A549 (cell line): ENCODE measurements around the gene KIAA2012.

Source experiments
- BCL3 ChIP-seq: fragments of >200 bp; sonication (Bioruptor Twin); formaldehyde crosslinking; IDR thresholded peaks from 3 replicates; pipeline ENCODE4 v1.6.1; 2016
- CEBPB ChIP-seq, 2 experiments: fragments of >200 bp in 1 of 2; sonication (Bioruptor Twin) in 1 of 2; formaldehyde crosslinking in 1 of 2; IDR thresholded peaks; 2 replicates each; pipeline ENCODE4 v1.6.1; 2012 to 2016
- CTCF ChIP-seq: fragments of >200 bp; sonication (Bioruptor Twin); formaldehyde crosslinking; IDR thresholded peaks from 3 replicates; pipeline ENCODE4 v1.5.1; 2016
- EP300 ChIP-seq, 2 experiments: fragments of >200 bp; sonication (Bioruptor Twin); formaldehyde crosslinking; IDR thresholded peaks; 2 replicates in 1 of 2; 3 replicates in 1 of 2; pipeline ENCODE4 v1.6.1; 2016 to 2017
- ESRRA ChIP-seq: fragments of 150-350 bp; IDR thresholded peaks from 2 replicates; pipeline ENCODE4 v1.6.1; 2014; ENCODE audit warnings: mild to moderate bottlenecking, low read length, borderline replicate concordance
- HMGXB4 ChIP-seq: fragments of 250-450 bp; sonication (Bioruptor Pico); IDR thresholded peaks from 2 replicates; pipeline ENCODE4 v1.5.0; 2021; ENCODE audit warnings: mild to moderate bottlenecking, moderate library complexity, borderline replicate concordance
- HOXA7 ChIP-seq: fragments of 250-450 bp; sonication (Bioruptor Pico); IDR thresholded peaks from 2 replicates; pipeline ENCODE4 v1.5.0; 2020; ENCODE audit warnings: mild to moderate bottlenecking, moderate library complexity
- KDM5A ChIP-seq: fragments of 200-600 bp; sonication (generic); IDR thresholded peaks from 2 replicates; pipeline ENCODE4 v1.6.1; 2016; ENCODE audit warnings: antibody characterized with exemption, mild to moderate bottlenecking
- POLR2A ChIP-seq: IDR thresholded peaks from 2 replicates; pipeline ENCODE4 v1.6.1; 2012; ENCODE audit warnings: mild to moderate bottlenecking, low read length
- RAD21 ChIP-seq, 2 experiments: fragments of >200 bp in 1 of 2; sonication (Bioruptor Twin) in 1 of 2; formaldehyde crosslinking in 1 of 2; IDR thresholded peaks in 1 of 2; conservative IDR thresholded peaks in 1 of 2; 2 replicates in 1 of 2; 3 replicates in 1 of 2; pipeline ENCODE4 v1.6.1; 2012 to 2018; ENCODE audit warnings: inconsistent platforms in 1 of 2
- RNF2 ChIP-seq: fragments of 200-600 bp; sonication (generic); IDR thresholded peaks from 2 replicates; pipeline ENCODE4 v1.6.1; 2016; ENCODE audit warnings: low read depth, mild to moderate bottlenecking, antibody characterized with exemption, moderate library complexity, borderline replicate concordance
- USF2 ChIP-seq: fragments of 450-650 bp; IDR thresholded peaks from 2 replicates; pipeline ENCODE4 v1.6.1; 2014; ENCODE audit warnings: antibody characterized with exemption
- ZC3H11A ChIP-seq: fragments of 450-650 bp; IDR thresholded peaks from 2 replicates; pipeline ENCODE4 v1.6.1; 2014; ENCODE audit warnings: antibody characterized with exemption, mild to moderate bottlenecking
- TF ChIP-seq, protein P1 (sequence below): fragments of 200-600 bp; sonication (generic); IDR thresholded peaks from 2 replicates; pipeline ENCODE4 v1.6.1; 2016; ENCODE audit warnings: antibody characterized with exemption, mild to moderate bottlenecking, moderate library complexity

- TF ChIP-seq CTCF (no peak), KDM5A (no peak), POLR2A (no peak), HOXA7 (CRISPR knock-in tag) (no peak), CEBPB (IDR thresholded peaks at IDR 0.05) (no peak), EP300 (IDR thresholded peaks at IDR 0.05) (no peak), BCL3 (no peak), RAD21 (conservative IDR thresholded peaks at IDR 0.05 in 1 of 2, IDR thresholded peaks at IDR 0.05 in 1 of 2) (no peak), HMGXB4 (CRISPR knock-in tag) (no peak), RNF2 (no peak), ZC3H11A (no peak), USF2 (no peak), ESRRA (no peak)
- TF ChIP-seq, protein P1, sequence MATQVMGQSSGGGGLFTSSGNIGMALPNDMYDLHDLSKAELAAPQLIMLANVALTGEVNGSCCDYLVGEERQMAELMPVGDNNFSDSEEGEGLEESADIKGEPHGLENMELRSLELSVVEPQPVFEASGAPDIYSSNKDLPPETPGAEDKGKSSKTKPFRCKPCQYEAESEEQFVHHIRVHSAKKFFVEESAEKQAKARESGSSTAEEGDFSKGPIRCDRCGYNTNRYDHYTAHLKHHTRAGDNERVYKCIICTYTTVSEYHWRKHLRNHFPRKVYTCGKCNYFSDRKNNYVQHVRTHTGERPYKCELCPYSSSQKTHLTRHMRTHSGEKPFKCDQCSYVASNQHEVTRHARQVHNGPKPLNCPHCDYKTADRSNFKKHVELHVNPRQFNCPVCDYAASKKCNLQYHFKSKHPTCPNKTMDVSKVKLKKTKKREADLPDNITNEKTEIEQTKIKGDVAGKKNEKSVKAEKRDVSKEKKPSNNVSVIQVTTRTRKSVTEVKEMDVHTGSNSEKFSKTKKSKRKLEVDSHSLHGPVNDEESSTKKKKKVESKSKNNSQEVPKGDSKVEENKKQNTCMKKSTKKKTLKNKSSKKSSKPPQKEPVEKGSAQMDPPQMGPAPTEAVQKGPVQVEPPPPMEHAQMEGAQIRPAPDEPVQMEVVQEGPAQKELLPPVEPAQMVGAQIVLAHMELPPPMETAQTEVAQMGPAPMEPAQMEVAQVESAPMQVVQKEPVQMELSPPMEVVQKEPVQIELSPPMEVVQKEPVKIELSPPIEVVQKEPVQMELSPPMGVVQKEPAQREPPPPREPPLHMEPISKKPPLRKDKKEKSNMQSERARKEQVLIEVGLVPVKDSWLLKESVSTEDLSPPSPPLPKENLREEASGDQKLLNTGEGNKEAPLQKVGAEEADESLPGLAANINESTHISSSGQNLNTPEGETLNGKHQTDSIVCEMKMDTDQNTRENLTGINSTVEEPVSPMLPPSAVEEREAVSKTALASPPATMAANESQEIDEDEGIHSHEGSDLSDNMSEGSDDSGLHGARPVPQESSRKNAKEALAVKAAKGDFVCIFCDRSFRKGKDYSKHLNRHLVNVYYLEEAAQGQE: no peak
These were observed 41.7 kb downstream of the KIAA2012 start for GRCh38 chr2:202114795-202115194.
